Endothelial cell of umbilical vein (primary cell): ENCODE results near the gene CPLANE2. TPM values are rescaled to one million over a fixed set of nuclear protein-coding genes. Genes with fewer than 3 reads are reported as not detected.

Source experiments
- BruUV-seq: library from RNA; stranded (reverse); fragments of 400-500 nt; replicated peaks from 2 replicates; lab custom pipeline; 2021; lab: Mats Ljungman, UMichigan
- CTCF ChIA-PET: fragments of 300-600, 350-600 bp; sonication (Branson Sonifier 250); formaldehyde crosslinking; loops from one replicate; lab custom pipeline; 2021; ENCODE audit warnings: antibody characterized with exemption, inconsistent platforms; lab: Charles Lee
- POLR2A ChIA-PET: fragments of 300-600, 350-600 bp; sonication (Branson Sonifier 250); formaldehyde crosslinking; loops from one replicate; lab custom pipeline; 2021; ENCODE audit warnings: antibody characterized with exemption, inconsistent platforms; lab: Charles Lee
- DNase-seq: peaks from one replicate; pipeline ENCODE4 v3.0.0-alpha.2; 2011; ENCODE audit warnings: low read depth, low spot score
- FAIRE-seq: peaks from 2 replicates; lab custom pipeline; 2011; peaks lifted over from hg19 to GRCh38; lab: Jason Lieb, UNC
- H2AFZ ChIP-seq: 2 replicates; pipeline ENCODE4 v1.6.0; 2012; ENCODE audit warnings: low read depth, low read length, control low read depth, inconsistent platforms
- H3K27ac ChIP-seq: 2 replicates; pipeline ENCODE4 v1.5.1; 2011; ENCODE audit warnings: low read depth, mild to moderate bottlenecking, control low read depth, low read length, moderate library complexity; ENCODE audit not compliant: insufficient read depth
- H3K27me3 ChIP-seq, 2 experiments: 2 replicates each; pipeline versions ENCODE4 v1.6.0 to v1.6.1; 2011; ENCODE audit warnings: low read length in 2 of 2, mixed read lengths in 1 of 2; ENCODE audit not compliant: control insufficient read depth in 2 of 2, insufficient read depth in 2 of 2
- H3K36me3 ChIP-seq, 2 experiments: 2 replicates in 1 of 2; 3 replicates in 1 of 2; pipeline ENCODE4 v1.5.1; 2011; ENCODE audit warnings: low read length in 2 of 2, mild to moderate bottlenecking in 1 of 2, moderate library complexity in 1 of 2; ENCODE audit not compliant: control insufficient read depth in 2 of 2, insufficient read depth in 2 of 2; ENCODE audit errors: extremely low read depth in 1 of 2
- H3K4me1 ChIP-seq: 3 replicates; pipeline ENCODE4 v1.5.1; 2011; ENCODE audit warnings: mild to moderate bottlenecking, low read length; ENCODE audit not compliant: control insufficient read depth, insufficient read depth; ENCODE audit errors: extremely low read depth
- H3K4me2 ChIP-seq: 2 replicates; pipeline ENCODE4 v1.6.1; 2011; ENCODE audit warnings: low read length, control low read depth, mixed read lengths; ENCODE audit not compliant: insufficient read depth
- H3K4me3 ChIP-seq, 3 experiments: fragments of 200-600 bp in 1 of 3; sonication (generic), shearing (Covaris generic) in 1 of 3; replicated peaks in 1 of 3; 2 replicates each; pipeline ENCODE4 v1.5.1; 2011 to 2016; ENCODE audit warnings: control low read depth in 3 of 3, low read length in 3 of 3, mild to moderate bottlenecking in 2 of 3, inconsistent platforms in 1 of 3, low read depth in 1 of 3, moderate library complexity in 1 of 3; ENCODE audit not compliant: insufficient read depth in 1 of 3
- H3K79me2 ChIP-seq: 2 replicates; pipeline ENCODE4 v1.6.0; 2012; ENCODE audit warnings: low read length, inconsistent platforms; ENCODE audit not compliant: control insufficient read depth, insufficient read depth
- H3K9ac ChIP-seq: replicated peaks from 2 replicates; pipeline ENCODE3; 2011; ENCODE audit warnings: low read length, control low read depth; ENCODE audit not compliant: insufficient read depth; ENCODE audit errors: extremely low read depth
- H3K9me1 ChIP-seq: replicated peaks from 3 replicates; pipeline ENCODE4 v1.6.0; 2011; ENCODE audit warnings: mild to moderate bottlenecking, low read length; ENCODE audit not compliant: control insufficient read depth, insufficient read depth; ENCODE audit errors: extremely low read depth
- H3K9me3 ChIP-seq: replicated peaks from 2 replicates; pipeline ENCODE4 v1.5.1; 2012; ENCODE audit warnings: low read length, inconsistent platforms; ENCODE audit not compliant: control insufficient read depth, insufficient read depth
- H4K20me1 ChIP-seq: replicated peaks from 2 replicates; pipeline ENCODE3; 2011; ENCODE audit warnings: mild to moderate bottlenecking, low read length; ENCODE audit not compliant: control insufficient read depth, insufficient read depth; ENCODE audit errors: extremely low read depth
- CTCF ChIP-seq, 2 donors: IDR thresholded peaks; 1 replicate in 1 of 2; 2 replicates in 1 of 2; pipeline ENCODE4 v1.5.1; 2011; ENCODE audit warnings: low read length in 2 of 2, mild to moderate bottlenecking in 2 of 2, moderate library complexity in 2 of 2, control low read depth in 1 of 2, inconsistent platforms in 1 of 2, low read depth in 1 of 2; ENCODE audit not compliant: insufficient read depth in 1 of 2; ENCODE audit errors: extremely low read depth in 1 of 2
- FOS ChIP-seq: IDR thresholded peaks from 2 replicates; pipeline ENCODE4 v1.6.1; 2011; ENCODE audit warnings: mild to moderate bottlenecking, low read length, moderate library complexity, borderline replicate concordance; ENCODE audit not compliant: insufficient read depth
- JUN ChIP-seq: IDR thresholded peaks from 2 replicates; pipeline ENCODE4 v1.6.1; 2011; ENCODE audit warnings: borderline replicate concordance, low read depth; ENCODE audit not compliant: insufficient read length, insufficient read depth
- MAX ChIP-seq: IDR thresholded peaks from 2 replicates; pipeline ENCODE4 v1.6.1; 2011; ENCODE audit not compliant: insufficient read depth, insufficient read length
- MYC ChIP-seq: IDR thresholded peaks from one replicate; pipeline ENCODE4 v1.6.1; 2011; ENCODE audit warnings: mild to moderate bottlenecking, low read depth, low read length
- POLR2A ChIP-seq: IDR thresholded peaks from 2 replicates; pipeline ENCODE4 v1.6.1; 2012; ENCODE audit warnings: low read depth, mild to moderate bottlenecking, control low read depth, low read length
- POLR2AphosphoS5 ChIP-seq: IDR thresholded peaks from 2 replicates; pipeline ENCODE4 v1.6.1; 2012; ENCODE audit warnings: low read depth, mild to moderate bottlenecking, control low read depth, low read length, moderate library complexity; ENCODE audit not compliant: insufficient read depth
- dilution Hi-C: fragments of 300-500 bp; cut with MboI; formaldehyde crosslinking; loops from one replicate; pipeline ENCODE4 v1.15.0; 2019; ENCODE audit warnings: low sequenced_read_pairs; ENCODE audit not compliant: extremely low pct_ligation_motif_present
- intact Hi-C: fragments of 100-400 bp; cut with micrococcal nuclease; formaldehyde crosslinking; loops from one replicate; pipeline ENCODE4 v1.10.0; 2022
- polyA plus RNA-seq, 4 experiments: library from polyadenylated mRNA; depleted of rRNA in 3 of 4; stranded (reverse) in 3 of 4; unstranded in 1 of 4; fragments of >200 nt; gene quantifications; 2 replicates each; pipeline versions ENCODE4 v1.2.1 to v1.2.3, GENCODE V29; 2011 to 2012; ENCODE audit warnings: missing spikeins in 1 of 4
- total RNA-seq: library from RNA; stranded (reverse); gene quantifications from 2 replicates; pipeline ENCODE4 v1.2.3, GENCODE V29; 2021

The CPLANE2 gene
- total and polyA plus RNA-seq, 2 donors (not counting 3 experiments of a cell fraction or from before 2014, with no cell fraction given) = 3.9 to 4.6 TPM

GRCh38 chr1:16206547-16207317, 30.3 kb downstream of the CPLANE2 start:
- no peaks in the 10 kb centered on the region for H3K27me3 ChIP-seq
- H3K9me1 ChIP-seq = no peaks in the 10 kb centered on the region
- dilution Hi-C loops (no loop called here), intact Hi-C loops (loop anchor here (1.0 to 10.0 kb wide), 6 partner anchors 11 to 238 kb away; partner anchors contain the start of genes CPLANE2, FBXO42, NECAP2 and SZRD1)
- H3K4me1 ChIP-seq = peaks cover 9% of the 10 kb centered on the region
- H3K4me2 ChIP-seq = peak overlapping the region; percentile 83
- peak overlapping the region; percentile 71 for H3K9ac ChIP-seq
- FAIRE-seq (peak; percentile 96), DNase-seq (peak; percentile 98)
- H3K4me3 ChIP-seq = peak overlapping the region; percentile 41 to 57 (median 50)
- no peaks in the 10 kb centered on the region for H3K79me2 ChIP-seq
- POLR2A ChIA-PET = interaction anchor here (1.0 to 1.1 kb wide), 2 partner anchors 9 to 11 kb away, joined by 4 to 8 read pairs; no protein-coding TSS in a partner anchor
- no peak for TF ChIP-seq CTCF (IDR thresholded peaks at IDR 0.05; ENCODE audit: extremely low read depth in 1 of 2, insufficient read depth in 1 of 2, low read depth in 1 of 2, low read length in 2 of 2)
- TF ChIP-seq JUN = no peak
- no peak for TF ChIP-seq MYC
- no peak for TF ChIP-seq MAX
- TF ChIP-seq POLR2AphosphoS5 = peak; percentile 73
- TF ChIP-seq POLR2A = peak; percentile 76
- no peak for TF ChIP-seq FOS
- no TSS peak for BruUV-seq
- no peaks in the 10 kb centered on the region for H3K9me3 ChIP-seq
- peak overlapping the region; percentile 49 for H3K27ac ChIP-seq
- H2AFZ ChIP-seq = peak overlapping the region; percentile 87
- CTCF ChIA-PET = interaction anchor here (0.8 to 1.7 kb wide), 6 partner anchors 9 to 157 kb away, joined by 3 to 11 read pairs (median 5); partner anchors contain the start of gene CPLANE2
- no peaks in the 10 kb centered on the region for H3K36me3 ChIP-seq
- H4K20me1 ChIP-seq = no peaks in the 10 kb centered on the region
